ENCODE results near the gene CRIP1. TPM values are rescaled to one million over a fixed set of nuclear protein-coding genes. Genes with fewer than 3 reads are reported as not detected.

The CRIP1 gene
- total RNA-seq, 4 donors from 2014 or later, result 8.2 to 35.6 (median 24.7) TPM

- DNase-seq, result no peak
- TF ChIP-seq CTCF (IDR thresholded peaks at IDR 0.05), result no peak
- TF ChIP-seq POLR2A (IDR thresholded peaks at IDR 0.05), result no peak
- peak overlapping the region in 2 of 4 donors; percentile 17 to 21 for H3K27ac ChIP-seq
- WGBS, 2 donors, result 80% methylated on average over 3 of the region's 81 CpGs; no CpG with 5 or more reads in 1 of the 2 donors
- H3K36me3 ChIP-seq, result peaks cover 0 to 19% (median 0%) of the 10 kb centered on the region in 3 donors
- no peaks in the 10 kb centered on the region for H3K9me3 ChIP-seq
- intact Hi-C loops (cut with DNase I), result no loop called here
- H3K4me1 ChIP-seq, result peaks cover 68 to 96% (median 77%) of the 10 kb centered on the region in 3 donors
- no peak overlapping the region for H3K4me3 ChIP-seq
- H3K27me3 ChIP-seq, result peaks cover 0 to 30% (median 0%) of the 10 kb centered on the region in 4 donors
Measured at GRCh38 chr14:105478398-105479251, 8.1 kb upstream of the CRIP1 start.

GRCh38 chr14:105479431-105480158 lies 7.1 kb upstream of the CRIP1 start:
- no peak for DNase-seq
- intact Hi-C loops (cut with DNase I), result loop anchor here (10.0 kb wide), 1 partner anchor 105 kb away; no protein-coding TSS in a partner anchor
- Histone ChIP-seq H3K36me3 (peaks cover 0 to 19% (median 0%) of the 10 kb centered on the region in 3 donors), H3K27ac (peak overlapping the region in 3 of 4 donors; percentile 90 to 99 (median 96)), H3K4me3 (no peak overlapping the region), H3K27me3 (peaks cover 0 to 29% (median 0%) of the 10 kb centered on the region in 4 donors), H3K4me1 (peaks cover 73 to 98% (median 79%) of the 10 kb centered on the region in 3 donors), H3K9me3 (no peaks in the 10 kb centered on the region)
- WGBS, 2 donors, result 62 to 66% methylated on average over 22 to 24 of the region's 34 CpGs
- no peak for TF ChIP-seq POLR2A (IDR thresholded peaks at IDR 0.05)
- TF ChIP-seq CTCF (IDR thresholded peaks at IDR 0.05), result no peak

GRCh38 chr14:105480199-105480746 lies 6.4 kb upstream of the CRIP1 start:
- no peak for DNase-seq
- Histone ChIP-seq H3K27me3 (peaks cover 0 to 23% (median 0%) of the 10 kb centered on the region in 4 donors), H3K4me1 (peaks cover 77 to 99% (median 83%) of the 10 kb centered on the region in 3 donors), H3K9me3 (no peaks in the 10 kb centered on the region), H3K36me3 (peaks cover 0 to 19% (median 0%) of the 10 kb centered on the region in 3 donors), H3K4me3 (no peak overlapping the region), H3K27ac (peak overlapping the region; percentile 88 to 99 (median 93))
- 54 to 65% methylated on average over 5 to 7 of the region's 15 CpGs for WGBS, 2 donors
- intact Hi-C loops (cut with DNase I), result loop anchor here (10.0 kb wide), 1 partner anchor 105 kb away; no protein-coding TSS in a partner anchor
- TF ChIP-seq CTCF (IDR thresholded peaks at IDR 0.05), result no peak
- TF ChIP-seq POLR2A (IDR thresholded peaks at IDR 0.05), result no peak

GRCh38 chr14:105480807-105481801 lies 5.6 kb upstream of the CRIP1 start:
- peak overlapping the region; percentile 23 to 67 (median 39) for H3K4me3 ChIP-seq
- intact Hi-C loops (cut with DNase I), result loop anchor here (10.0 kb wide), 1 partner anchor 106 kb away; no protein-coding TSS in a partner anchor
- H3K27me3 ChIP-seq, result peaks cover 0 to 20% (median 0%) of the 10 kb centered on the region in 4 donors
- TF ChIP-seq POLR2A (IDR thresholded peaks at IDR 0.05) (peak in 2 of 4 donors; percentile 25 to 38), CTCF (IDR thresholded peaks at IDR 0.05) (peak; percentile 96 to 99 (median 99))
- no peak for DNase-seq
- H3K27ac ChIP-seq, result peak overlapping the region; percentile 88 to 99 (median 93)
- H3K36me3 ChIP-seq, result peaks cover 0 to 19% (median 0%) of the 10 kb centered on the region in 3 donors
- H3K4me1 ChIP-seq, result peaks cover 77 to 99% (median 80%) of the 10 kb centered on the region in 3 donors
- WGBS, 2 donors, result 0% methylated on average over 12 of the region's 35 CpGs; no CpG with 5 or more reads in 1 of the 2 donors
- no peaks in the 10 kb centered on the region for H3K9me3 ChIP-seq

Measured in esophagus squamous epithelium (tissue), 5 donors.